GM12891 (cell line): ENCODE data around the gene PPFIBP2.
"Not testable (repeated sequence)": the region's sequence is repeated elsewhere in the genome, so short reads cannot be mapped to it uniquely, and the experiment has no call there.

Experiments
- DNase-seq: peaks from one replicate; pipeline ENCODE4 v3.0.0; 2011; ENCODE audit warnings: low spot score; ENCODE audit not compliant: insufficient read length
- FAIRE-seq: peaks from 2 replicates; lab custom pipeline; 2011; peaks lifted over from hg19 to GRCh38; lab: Jason Lieb, UNC
- PAX5 ChIP-seq: IDR thresholded peaks from 2 replicates; pipeline ENCODE4 v1.6.1; 2011; ENCODE audit warnings: low read length, moderate library complexity, mild to moderate bottlenecking; ENCODE audit not compliant: insufficient read depth, severe bottlenecking
- POLR2A ChIP-seq: IDR thresholded peaks from 2 replicates; pipeline ENCODE4 v1.6.1; 2011; ENCODE audit warnings: low read depth, low read length, control low read depth
- POLR2AphosphoS5 ChIP-seq: IDR thresholded peaks from 2 replicates; pipeline ENCODE4 v1.6.1; 2011; ENCODE audit warnings: low read depth, low read length, control low read depth
- POU2F2 ChIP-seq: IDR thresholded peaks from 2 replicates; pipeline ENCODE4 v1.6.1; 2011; ENCODE audit warnings: low read depth, mild to moderate bottlenecking, control low read depth, low read length, moderate library complexity
- SPI1 ChIP-seq: IDR thresholded peaks from 2 replicates; pipeline ENCODE4 v1.6.1; 2011; ENCODE audit warnings: low read depth, low read length, control low read depth
- TAF1 ChIP-seq: IDR thresholded peaks from 2 replicates; pipeline ENCODE4 v1.6.1; 2011; ENCODE audit warnings: low read depth, low read length, control low read depth

PPFIBP2 gene

GRCh38 chr11:7514099-7514591 is 346 bp downstream of the PPFIBP2 start:
- FAIRE-seq (no peak), DNase-seq (peak; percentile 18)
- TF ChIP-seq SPI1 (no peak), POU2F2 (no peak), PAX5 (no peak)

GRCh38 chr11:7515447-7515886 is 1.7 kb downstream of the PPFIBP2 start:
- FAIRE-seq = peak; percentile 69
- no peak for DNase-seq
- TF ChIP-seq SPI1 (no peak), PAX5 (no peak), POLR2A (no peak), POU2F2 (no peak), POLR2AphosphoS5 (no peak), TAF1 (no peak)

- DNase-seq (no peak), FAIRE-seq (no peak)
- TF ChIP-seq SPI1 (no peak), TAF1 (no peak), PAX5 (no peak), POLR2AphosphoS5 (no peak), POU2F2 (no peak), POLR2A (no peak)
Observed at GRCh38 chr11:7516475-7516874, 2.7 kb downstream of the PPFIBP2 start.

- not testable (repeated sequence) for FAIRE-seq, DNase-seq
Observed at GRCh38 chr11:7517743-7518142, 3.9 kb downstream of the PPFIBP2 start.

DNA sequence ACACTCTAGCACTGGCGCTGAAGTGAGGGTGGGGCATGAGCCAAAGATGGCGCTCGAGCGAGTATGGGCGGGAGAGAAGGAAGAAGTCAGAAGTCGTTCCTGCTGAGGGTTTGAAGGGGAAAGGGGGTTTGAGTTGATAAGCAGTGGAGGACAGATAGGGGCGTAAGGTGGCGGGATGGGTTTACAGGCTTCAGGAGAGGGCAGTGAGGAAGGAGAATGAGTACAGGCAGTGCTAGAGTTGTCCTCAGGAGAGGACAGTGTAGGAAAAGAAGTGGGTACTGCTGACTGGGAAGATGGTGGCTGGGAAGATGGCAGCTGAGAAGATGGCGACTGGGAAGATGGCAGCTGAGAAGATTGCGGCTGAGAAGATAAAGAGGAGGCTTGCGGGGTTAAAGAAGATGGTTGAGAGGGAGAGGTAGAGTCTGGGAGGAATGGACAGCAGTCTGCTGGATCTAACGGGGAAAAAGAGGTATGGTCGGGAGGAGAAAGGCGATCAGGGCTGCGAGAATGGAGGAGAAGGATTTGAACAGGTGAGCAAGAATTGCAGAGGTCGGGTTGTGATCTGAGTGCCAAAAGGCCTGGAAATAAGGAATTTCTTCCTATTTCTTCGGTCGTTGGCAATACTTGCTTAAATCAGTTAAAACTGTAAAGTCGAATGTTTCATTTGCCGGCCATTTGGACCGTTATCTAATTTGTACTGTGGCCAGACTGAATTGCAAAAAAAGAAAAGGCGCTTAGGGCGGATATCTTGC is 5.2 kb downstream of the PPFIBP2 start:
- DNase-seq (no peak), FAIRE-seq (peak; percentile 57)
- TF ChIP-seq POLR2A = no peak

GRCh38 chr11:7520011-7520942 is 6.5 kb downstream of the PPFIBP2 start:
- DNase-seq (no peak), FAIRE-seq (no peak)
- TF ChIP-seq POLR2AphosphoS5 = peak; percentile 19
- no peak for TF ChIP-seq POU2F2
- TF ChIP-seq POLR2A = 0 out of 2 replicates have a peak, but pooled peaks have one; percentile 64

DNA sequence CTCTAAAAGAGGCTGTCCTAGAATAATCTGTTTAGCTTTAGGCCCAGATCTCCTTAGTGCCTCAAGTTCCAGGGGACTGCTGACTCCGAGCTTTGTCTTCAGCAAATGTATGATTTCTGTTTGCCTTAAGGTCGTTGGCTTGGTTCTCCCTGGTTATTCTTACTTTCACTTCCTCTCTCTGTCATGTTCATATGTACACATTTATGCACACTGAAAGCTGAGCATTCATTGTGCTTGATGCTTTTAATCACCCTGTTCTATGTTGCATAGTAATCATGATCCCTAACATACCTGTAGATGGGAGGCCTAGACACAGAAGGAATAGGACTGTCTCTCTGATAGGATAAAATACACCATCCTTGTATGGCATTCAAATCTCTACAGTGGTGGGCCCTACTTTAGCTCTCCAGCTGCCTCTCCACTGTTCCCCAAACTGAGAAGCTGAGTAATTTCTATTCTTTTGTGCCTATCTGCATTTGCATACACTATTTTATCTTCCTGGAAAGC is 7.2 kb downstream of the PPFIBP2 start:
- FAIRE-seq (peak; percentile 97), DNase-seq (peak; percentile 26)
- TF ChIP-seq SPI1 (peak; percentile 99), TAF1 (no peak), POLR2AphosphoS5 (0 out of 2 replicates have a peak, but pooled peaks have one; percentile 29), POLR2A (peak; percentile 68; the same call in 1 of the 2 replicates), PAX5 (no peak), POU2F2 (peak; percentile 86)

DNA sequence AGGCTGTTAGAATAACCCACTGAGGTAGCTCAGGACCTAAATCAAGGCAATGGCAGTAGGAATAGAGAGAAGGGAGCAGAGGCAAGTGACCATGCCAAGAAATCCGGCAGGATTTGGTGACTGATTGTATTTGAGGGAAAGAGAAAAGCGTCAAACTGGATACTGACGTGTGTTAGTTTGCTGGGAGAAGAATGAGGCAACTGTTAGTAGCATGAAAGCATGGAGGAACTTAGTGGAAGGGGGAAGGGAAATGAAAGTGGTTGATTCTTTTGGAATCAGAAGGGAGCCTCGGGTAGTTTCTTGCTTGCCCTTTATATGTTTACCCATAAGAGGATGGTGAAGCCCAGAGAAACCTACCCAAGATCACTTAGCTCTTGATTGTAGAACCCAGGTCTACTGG is 8.3 kb downstream of the PPFIBP2 start:
- no peak for TF ChIP-seq POLR2AphosphoS5
- no peak for TF ChIP-seq PAX5
- TF ChIP-seq POLR2A = no peak
- TF ChIP-seq TAF1 = no peak
- TF ChIP-seq SPI1 = no peak
- no peak for TF ChIP-seq POU2F2
- FAIRE-seq (peak; percentile 70), DNase-seq (no peak)

- no peak for FAIRE-seq
- DNase-seq = no peak
- TF ChIP-seq POLR2A (no peak), TAF1 (no peak)
Observed at GRCh38 chr11:7522546-7522945, 8.7 kb downstream of the PPFIBP2 start.

DNA sequence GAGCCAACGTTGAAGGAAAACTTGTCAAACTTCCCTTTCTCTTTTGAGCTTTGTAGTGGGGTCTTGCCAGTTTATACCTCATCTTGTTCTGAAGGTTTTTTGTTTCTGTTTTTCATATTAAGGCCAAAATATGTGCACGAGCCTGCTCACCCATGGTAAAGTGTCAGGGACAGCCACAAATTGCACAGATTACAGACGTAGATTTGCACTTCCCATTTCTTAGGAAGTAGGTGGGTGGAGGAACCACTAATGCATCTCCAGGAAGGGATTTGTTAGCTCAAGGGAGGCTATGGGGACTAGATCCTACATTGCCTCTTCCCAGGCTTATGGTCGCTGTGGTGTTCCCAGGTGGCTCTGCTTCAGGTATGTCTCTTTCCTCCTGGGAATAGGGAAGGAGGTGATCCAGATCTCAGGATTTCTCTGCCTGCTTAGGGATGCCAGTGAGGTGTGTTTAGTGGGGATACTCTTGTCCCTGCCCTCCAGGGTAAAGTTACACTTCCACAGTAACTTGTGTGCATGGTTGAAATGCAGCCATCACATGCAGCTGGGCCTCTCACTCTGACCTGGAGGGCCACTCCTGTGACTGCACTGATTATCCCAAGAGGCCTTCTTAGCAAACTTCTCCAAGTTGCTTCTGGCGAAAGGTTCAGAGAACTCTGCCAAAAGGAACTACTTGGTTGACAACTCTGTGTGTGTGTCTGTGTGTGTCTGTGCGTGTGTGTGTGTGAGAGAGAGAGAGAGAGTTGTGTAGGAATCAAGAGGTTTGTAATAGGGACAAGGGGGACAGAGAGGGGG is 9.8 kb downstream of the PPFIBP2 start:
- TF ChIP-seq SPI1 (peak; percentile 76), POU2F2 (no peak)
- FAIRE-seq (peak; percentile 85), DNase-seq (no peak)
